ENCODE measurements around the gene CES4A.

DNA sequence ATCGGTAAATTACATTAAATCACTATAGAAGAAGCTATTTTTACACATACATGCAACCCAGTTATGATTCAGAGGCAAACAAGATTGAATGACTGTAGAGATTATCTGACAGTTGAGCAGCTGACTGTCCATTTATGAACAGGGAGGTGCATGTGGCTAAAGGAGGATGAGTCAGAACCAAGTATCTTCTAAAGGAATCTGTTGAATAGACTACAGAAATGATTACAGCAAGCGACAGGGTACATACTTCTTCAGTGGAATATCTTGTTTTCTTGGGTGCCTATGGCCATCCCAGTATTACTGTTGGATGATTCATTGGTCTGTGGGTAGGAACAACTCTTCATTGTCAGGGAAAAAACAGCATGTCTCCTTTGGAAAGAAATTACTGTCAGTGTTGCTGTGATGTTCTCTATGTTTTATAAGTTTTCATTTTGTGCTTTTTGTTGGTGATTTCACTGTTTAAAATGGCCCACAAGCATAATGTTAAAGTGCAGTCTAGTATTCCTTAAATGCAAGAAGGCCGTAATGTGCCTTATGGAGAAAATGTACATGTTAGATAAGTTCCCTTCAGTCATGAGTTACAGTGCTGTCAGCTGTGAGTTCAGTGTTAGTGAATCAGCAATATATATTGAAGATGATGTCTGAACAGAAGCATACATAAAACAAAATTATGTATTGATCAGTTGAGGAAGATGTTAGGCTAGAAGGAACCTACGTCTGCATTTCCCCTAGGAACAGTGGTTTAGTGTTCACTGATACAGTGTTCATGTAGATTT is 67.5 kb downstream of the CES4A start:
- TF ChIP-seq, protein P1, sequence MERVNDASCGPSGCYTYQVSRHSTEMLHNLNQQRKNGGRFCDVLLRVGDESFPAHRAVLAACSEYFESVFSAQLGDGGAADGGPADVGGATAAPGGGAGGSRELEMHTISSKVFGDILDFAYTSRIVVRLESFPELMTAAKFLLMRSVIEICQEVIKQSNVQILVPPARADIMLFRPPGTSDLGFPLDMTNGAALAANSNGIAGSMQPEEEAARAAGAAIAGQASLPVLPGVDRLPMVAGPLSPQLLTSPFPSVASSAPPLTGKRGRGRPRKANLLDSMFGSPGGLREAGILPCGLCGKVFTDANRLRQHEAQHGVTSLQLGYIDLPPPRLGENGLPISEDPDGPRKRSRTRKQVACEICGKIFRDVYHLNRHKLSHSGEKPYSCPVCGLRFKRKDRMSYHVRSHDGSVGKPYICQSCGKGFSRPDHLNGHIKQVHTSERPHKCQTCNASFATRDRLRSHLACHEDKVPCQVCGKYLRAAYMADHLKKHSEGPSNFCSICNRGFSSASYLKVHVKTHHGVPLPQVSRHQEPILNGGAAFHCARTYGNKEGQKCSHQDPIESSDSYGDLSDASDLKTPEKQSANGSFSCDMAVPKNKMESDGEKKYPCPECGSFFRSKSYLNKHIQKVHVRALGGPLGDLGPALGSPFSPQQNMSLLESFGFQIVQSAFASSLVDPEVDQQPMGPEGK (CRISPR knock-in tag; IDR thresholded peaks at IDR 0.05; ENCODE audit: borderline replicate concordance): no peak; the same call in 1 of the 2 replicates
- TF ChIP-seq RARB (CRISPR knock-in tag; IDR thresholded peaks at IDR 0.05) (no peak), ZC3H10 (CRISPR knock-in tag; IDR thresholded peaks at IDR 0.05) (0 out of 2 replicates have a peak, but pooled peaks have one; percentile 36)
